Erythroblast (primary cell): ENCODE measurements around the gene WFDC1.

Experiments
- DNase-seq, 2 experiments: peaks; one replicate each; lab custom pipeline; 2025; lab: John Stamatoyannopoulos, UW
- GATA1 ChIP-seq: IDR thresholded peaks from 2 replicates; pipeline ENCODE4 v1.6.1; 2011; ENCODE audit warnings: low read depth, mild to moderate bottlenecking, control low read depth, low read length, moderate library complexity
- POLR2A ChIP-seq: IDR thresholded peaks from 2 replicates; pipeline ENCODE4 v1.6.1; 2011; ENCODE audit warnings: mild to moderate bottlenecking, low read length

WFDC1 gene, protein sequence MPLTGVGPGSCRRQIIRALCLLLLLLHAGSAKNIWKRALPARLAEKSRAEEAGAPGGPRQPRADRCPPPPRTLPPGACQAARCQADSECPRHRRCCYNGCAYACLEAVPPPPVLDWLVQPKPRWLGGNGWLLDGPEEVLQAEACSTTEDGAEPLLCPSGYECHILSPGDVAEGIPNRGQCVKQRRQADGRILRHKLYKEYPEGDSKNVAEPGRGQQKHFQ

DNA sequence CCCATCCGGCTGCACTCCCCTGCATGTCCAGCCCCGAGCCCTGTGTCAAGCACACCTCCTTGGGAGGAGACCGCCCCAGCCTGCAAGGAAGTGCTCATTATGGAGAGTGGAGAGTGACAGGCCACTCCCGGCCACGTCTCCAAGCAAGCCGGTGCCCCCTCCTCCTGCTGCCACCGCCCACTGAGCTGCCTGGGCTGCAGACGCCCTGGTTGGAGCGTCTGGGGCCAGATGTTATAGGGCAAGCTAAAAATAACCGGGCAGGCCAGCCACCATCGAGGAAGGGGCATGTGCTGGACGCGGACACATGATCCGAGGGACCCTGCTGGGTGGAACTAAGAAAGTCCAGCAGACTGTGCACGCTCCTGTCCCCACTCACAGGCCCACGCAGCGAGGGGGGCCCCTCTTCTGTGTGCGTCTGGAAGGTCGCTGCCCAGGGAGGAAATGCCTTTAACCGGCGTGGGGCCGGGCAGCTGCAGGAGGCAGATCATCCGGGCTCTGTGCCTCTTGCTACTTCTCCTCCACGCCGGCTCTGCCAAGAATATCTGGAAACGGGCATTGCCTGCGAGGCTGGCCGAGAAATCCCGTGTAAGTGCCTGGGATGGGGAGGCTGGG, at the start of gene WFDC1:
Gene WFDC1 (plus strand): TSS at position 348 of the 612 bp plus-strand sequence. CDS start 94 bp downstream, at position 442.
- no peak for TF ChIP-seq POLR2A
- TF ChIP-seq GATA1, result no peak
- no peak for DNase-seq

DNA sequence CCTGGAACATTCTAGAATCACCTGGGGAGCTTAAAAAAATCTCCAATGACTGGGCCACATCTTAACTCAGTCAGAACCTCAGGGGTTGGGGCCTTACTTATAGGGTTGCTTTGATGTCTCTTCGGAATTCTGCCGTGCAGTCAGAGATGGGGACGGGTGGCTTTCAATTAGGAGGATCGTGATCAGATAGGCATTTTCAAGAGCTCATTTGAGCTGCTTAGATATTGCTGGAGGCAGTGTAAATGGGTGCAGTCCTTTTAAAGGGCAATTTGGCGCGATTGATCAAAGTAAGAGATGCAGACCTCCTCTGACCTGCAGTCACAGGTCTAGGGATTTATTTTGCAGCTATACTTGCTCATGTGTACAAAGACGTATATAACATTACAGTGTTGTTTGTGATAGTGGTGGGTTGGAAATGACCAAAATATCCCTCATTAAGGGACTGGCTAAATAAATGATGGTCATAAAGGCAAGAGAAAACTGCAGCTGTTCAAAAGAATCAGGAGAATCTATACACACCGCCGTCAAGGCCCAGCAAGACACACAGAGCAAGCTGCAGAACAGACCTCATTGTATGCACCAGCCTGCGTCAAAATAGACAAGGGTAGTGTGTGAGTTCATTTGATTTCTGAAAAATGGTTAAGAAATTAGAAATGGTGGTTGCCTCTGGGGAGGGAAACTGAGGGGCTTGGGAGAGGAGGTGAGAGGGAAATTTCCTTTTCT, 48.6 kb upstream of the WFDC1 start:
- no peak for DNase-seq
- TF ChIP-seq POLR2A (no peak), GATA1 (no peak)

DNA sequence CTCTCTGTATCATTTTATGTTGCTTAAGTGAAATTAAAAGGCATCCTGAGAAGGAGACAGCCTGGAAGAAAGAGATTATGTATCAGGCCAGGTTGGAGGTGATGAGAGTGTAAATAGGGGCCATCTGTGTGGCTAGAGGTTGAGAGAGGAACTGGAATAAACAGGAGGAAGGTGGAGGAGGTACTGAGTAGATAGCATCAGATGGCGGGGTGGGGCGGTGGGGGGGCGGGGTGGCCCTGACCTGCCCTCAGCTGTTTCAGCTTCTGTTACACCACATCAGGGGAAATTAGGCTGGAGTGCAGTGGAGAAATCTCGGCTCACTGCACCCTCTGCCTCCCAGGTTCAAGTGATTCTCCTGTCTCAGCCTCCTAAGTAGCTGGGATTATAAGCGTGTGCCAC, 48.0 kb upstream of the WFDC1 start:
- DNase-seq, result no peak
- TF ChIP-seq POLR2A, result no peak
- TF ChIP-seq GATA1, result no peak

DNA sequence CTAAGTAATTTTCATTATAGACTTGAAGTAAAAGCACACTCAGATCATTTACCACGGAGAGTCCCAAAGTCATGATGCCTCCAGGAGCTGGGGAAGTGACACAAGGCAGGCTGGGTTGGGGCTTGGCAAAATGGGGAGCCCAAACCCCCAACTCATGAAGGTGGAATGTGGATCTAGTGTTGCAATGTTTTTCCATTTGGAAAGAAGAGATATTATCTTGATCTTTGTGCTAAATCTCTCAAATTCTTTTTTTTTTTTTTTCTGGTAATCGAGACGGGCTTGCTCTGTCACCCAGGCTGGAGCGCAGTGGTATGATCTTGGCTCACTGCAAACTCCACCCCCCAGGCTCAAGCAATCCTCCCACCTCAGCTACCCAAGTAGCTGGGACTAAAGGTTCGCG, 47.3 kb upstream of the WFDC1 start:
- no peak for DNase-seq
- no peak for TF ChIP-seq GATA1
- no peak for TF ChIP-seq POLR2A

DNA sequence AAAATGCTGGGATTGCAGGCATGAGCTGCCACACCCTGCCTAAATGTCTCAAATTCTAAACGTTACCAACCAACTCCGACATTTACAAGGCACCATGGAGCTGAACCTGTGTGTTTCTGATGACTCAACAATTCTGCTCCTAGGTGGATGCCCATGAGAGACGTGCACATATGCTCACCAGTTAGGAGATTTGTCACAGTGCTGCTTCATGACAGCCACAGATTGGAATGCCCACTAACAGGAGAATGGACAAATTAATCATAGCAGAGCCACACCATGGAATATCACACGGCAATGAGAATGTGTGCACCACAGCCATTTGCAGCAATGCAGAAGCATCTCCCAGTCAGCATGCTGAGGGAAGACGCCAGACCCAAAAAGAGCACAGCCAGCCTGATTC, 46.8 kb upstream of the WFDC1 start:
- DNase-seq, result no peak
- TF ChIP-seq POLR2A, result no peak
- no peak for TF ChIP-seq GATA1

DNA sequence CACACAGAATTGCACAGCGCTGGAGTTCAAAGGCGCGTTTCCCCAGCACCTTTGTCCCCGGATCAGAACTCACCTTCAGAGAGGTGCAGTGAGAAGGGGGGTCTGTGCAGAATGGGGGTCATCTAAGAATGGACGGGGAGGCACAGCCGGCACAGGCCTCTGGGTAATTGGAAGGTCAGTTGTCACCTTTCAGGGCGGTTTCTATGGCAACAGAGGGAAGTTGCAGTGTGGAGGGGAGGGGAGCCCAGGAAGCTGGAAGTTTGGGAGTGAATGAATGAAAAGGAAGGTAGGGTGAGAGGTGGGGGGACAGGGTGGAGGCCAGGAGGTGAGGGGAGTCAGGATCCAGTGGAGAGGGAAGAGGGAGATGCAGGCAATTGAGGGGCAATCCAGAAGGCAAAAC, 42.5 kb upstream of the WFDC1 start:
- TF ChIP-seq GATA1 (no peak), POLR2A (no peak)
- DNase-seq, result no peak

DNA sequence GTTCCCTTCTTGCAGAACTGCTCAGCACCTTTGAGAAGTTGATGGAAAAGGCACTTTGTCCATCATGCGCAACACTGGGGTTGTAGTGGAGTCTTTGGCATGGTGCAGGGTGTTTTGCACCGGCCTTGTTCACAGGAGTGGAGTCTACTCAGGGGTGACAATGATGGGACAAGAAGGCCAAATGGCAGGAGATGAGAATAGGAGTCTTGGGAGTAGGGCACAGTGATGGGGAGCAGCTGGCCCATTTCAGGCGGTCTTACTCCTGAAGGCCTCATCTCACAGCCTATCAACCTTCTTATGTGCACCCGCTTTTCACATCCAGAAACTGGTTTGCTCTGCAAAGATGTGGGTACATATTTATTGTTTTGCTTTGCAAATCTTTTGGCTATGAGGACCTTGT, 41.5 kb upstream of the WFDC1 start:
- TF ChIP-seq GATA1 (no peak), POLR2A (no peak)
- no peak for DNase-seq

DNA sequence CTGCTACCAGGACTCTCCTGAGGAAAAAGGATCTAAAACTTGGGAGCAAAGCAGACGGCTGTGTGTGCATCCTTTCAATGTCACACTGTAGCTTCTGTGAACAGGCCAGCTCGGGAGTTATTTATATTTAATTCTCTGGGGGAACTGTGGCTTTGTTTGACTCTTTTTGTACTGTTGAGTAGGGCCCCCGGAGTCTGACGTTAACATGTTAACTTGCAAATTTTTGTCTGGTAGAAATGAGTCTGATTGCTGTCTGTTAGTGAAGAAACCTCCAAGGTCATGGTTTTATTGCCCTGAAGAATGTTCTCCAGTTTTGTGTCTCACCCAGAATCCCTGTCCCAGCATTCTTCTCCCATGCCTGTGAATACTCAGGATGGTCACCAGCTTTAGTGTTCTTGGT, 40.6 kb upstream of the WFDC1 start:
- TF ChIP-seq GATA1, result no peak
- DNase-seq, result no peak

DNA sequence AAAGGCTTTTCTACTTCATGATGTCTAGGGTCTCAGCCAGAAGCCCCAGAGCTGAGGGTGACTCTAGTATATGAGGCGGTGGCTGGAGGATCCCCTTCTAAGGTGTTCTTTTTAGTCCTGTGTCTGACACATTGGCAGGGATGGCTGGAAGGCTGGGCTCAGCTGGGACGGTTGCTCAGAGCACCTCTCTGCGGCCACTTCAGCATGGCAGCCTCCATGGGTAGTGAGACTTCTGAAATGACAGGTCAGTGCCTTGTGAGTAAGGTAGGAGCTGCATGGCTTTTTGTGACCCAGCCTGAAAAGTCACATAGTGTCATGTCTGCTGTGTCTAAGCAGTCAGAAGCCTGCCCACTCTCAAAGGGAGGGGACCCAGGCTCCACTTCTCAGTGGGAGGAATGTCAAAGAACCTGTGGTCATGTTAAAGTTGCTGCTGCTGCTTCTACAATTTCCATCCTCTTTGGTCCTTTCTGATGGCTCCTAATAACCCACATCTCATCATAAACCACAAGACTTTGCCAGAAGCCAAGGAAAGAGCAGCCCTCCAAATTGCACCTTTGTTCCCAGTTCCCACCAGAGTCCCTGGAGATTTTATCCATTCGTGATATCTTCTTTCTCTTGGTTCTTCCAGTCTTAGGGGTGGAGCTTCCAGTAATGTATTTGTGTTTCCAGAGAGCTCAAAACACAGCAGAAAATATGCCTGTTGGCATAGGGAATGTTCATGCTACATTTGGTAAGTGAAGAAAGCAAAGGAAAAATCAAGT, 39.4 kb upstream of the WFDC1 start:
- DNase-seq, result no peak
- TF ChIP-seq GATA1, result no peak
- no peak for TF ChIP-seq POLR2A

DNA sequence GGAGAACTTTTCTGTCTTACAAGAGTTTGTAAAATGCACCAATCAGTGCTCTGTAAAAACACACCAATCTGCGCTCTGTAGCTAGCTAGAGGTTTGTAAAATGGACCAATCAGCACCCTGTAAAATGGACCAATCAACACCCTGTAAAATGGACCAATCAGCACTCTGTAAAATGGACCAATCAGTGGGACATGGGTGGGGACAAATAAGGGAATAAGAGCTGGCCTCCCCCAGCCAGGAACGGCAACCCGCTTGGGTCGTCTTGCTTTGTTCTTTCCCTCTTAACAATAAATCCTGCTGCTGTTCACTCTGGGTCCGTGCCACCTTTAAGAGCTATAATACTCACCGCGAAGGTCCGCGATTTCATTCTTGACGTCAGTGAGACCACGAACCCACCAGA, 36.4 kb upstream of the WFDC1 start:
- DNase-seq, result no peak
- TF ChIP-seq GATA1 (no peak), POLR2A (no peak)

DNA sequence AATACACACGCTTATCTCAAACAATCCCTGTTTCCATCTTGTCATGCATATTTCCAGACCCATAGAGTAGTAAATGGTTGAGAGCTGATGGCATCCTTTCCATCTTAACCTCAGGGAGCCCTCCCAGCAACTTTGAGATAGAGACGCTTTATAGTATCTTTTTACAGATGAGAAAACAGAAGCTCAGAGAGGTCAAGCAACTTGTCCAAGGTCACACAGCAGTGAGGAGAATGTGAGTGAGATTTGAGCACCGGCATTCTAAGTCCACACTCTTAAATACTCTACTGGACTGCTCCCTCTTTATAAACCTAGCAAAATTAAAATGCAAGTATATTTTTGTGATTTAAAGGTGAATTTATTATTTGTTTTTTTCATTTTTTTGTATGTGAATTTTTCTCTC, 35.0 kb upstream of the WFDC1 start:
- no peak for TF ChIP-seq GATA1
- TF ChIP-seq POLR2A, result no peak
- no peak for DNase-seq

DNA sequence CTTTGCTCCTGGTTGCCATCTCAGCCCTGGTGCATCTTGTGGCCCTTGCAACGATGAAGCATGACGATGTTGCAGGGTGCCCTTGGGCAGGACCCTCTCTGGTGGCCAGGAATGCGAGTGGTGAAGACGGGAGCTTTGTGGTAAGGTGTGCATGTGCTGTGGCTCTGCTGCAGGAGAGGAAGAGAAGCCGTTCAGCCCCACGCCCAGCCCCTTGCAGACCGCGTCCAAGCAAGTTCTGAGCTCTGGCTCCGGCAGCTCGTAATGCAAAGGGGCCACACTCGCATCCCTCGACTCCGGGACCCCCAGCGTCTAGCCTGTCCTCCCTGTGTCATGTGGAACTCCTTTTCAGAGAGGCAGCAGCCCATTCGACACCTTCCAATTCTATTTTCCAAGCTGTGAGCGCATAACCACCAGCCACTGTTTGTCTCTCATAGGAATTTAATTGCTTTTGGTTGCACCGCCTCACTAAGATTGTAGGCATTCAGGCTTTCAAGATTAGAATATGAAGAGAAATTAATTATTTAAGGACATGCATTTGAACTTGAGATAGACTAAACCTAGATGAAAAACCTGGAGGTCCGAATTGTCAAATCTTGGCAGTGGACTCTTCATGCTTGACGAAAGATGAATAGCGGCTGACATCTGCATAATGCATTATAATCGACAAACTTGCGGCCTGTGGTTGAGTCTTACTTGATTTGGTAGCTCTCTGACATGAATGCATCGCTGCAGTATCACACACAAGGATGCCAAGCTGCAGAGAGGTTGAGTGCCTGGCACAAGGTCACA, 33.7 kb upstream of the WFDC1 start:
- TF ChIP-seq GATA1 (no peak), POLR2A (no peak)
- DNase-seq, result no peak

DNA sequence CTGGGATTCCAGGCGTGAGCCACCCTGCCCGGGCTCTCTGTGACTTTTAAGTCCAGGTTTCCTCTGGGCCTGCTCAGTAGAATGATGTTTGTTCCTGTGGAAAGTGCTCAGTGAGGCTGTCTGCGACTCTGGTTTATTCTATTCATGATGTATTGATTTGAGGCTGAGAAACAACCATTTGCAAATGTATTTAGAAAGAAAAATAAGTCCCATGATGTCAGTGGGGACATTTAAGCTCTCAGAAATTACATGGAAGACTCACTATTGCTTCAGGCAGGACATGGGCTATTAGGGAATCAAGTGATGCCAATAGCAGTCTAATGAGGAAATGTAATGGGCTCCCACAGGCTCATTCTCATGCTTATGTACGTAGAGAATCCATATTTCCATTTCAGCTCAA, 32.6 kb upstream of the WFDC1 start:
- DNase-seq, result no peak
- TF ChIP-seq GATA1 (no peak), POLR2A (no peak)
